RCC 7860 (cell line): ENCODE data around the gene SLC44A2.

Experiments
- DNase-seq: peaks from one replicate; pipeline ENCODE4 v3.0.0-alpha.2; 2015; ENCODE audit warnings: low spot score
- FAIRE-seq: peaks from 2 replicates; lab custom pipeline; 2012; peaks lifted over from hg19 to GRCh38; lab: Jason Lieb, UNC

Gene SLC44A2

DNA sequence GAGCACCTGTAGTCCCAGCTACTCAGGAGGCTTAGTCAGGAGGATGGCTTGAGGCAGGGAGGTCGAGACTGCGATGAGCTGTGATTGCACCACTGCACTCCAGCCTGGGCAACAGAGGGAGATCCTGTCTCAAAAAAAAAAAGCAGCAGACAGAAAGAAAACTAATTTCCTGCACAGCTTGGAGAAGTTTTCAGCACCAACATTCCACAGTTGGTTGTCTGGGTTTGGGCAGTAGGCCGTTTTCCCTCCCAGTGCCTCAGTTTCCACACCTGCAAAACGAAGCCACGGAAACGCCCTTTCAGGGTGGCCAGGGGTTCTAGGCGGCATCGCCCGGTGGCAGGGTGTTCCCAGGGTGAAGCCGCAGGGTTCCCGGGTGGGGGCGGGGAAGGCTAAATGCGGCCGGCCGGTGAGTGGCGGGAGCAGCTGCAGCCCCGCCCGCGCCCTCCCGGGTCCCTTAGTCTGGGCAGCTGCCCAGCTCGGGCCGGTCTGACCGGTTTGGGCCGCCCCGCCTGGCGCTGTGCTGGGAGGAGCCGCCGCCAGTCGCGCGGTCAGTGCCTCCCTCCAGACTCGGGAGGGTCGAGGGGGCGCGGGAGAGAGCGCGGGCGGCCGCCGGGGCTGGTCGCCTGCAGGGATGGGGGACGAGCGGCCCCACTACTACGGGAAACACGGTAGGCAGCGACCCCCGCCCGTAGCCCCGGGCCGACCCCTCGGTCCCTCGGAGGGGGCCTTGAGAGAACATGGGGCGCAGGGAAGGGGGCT is at the start of gene SLC44A2:
Gene SLC44A2, plus strand, starts transcription at position 551 of the 759 bp plus-strand sequence. Its CDS starts 81 bp downstream, at position 632.
- DNase-seq (peak; percentile 39), FAIRE-seq (no peak)

DNA sequence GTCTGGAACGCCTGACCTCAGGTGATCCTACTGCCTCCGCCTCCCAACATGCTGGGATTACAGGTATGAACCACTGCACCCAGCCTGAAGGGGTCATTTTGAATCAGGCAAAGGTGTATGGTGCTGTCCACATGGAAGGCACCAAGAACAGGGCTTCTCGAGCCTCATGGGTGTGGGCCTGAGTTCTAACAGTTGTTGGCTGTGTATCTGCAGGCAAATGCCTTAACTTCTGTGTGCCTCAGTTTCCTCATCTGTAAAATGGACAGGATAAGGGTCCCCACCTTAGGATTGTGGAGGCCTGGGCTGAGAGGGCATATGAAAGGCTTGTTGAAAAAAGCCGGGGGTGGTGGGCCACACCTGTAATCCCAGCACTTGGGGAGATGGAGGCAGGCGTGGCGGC is 47.4 kb upstream of the SLC44A2 start:
- FAIRE-seq (no peak), DNase-seq (no peak)

DNA sequence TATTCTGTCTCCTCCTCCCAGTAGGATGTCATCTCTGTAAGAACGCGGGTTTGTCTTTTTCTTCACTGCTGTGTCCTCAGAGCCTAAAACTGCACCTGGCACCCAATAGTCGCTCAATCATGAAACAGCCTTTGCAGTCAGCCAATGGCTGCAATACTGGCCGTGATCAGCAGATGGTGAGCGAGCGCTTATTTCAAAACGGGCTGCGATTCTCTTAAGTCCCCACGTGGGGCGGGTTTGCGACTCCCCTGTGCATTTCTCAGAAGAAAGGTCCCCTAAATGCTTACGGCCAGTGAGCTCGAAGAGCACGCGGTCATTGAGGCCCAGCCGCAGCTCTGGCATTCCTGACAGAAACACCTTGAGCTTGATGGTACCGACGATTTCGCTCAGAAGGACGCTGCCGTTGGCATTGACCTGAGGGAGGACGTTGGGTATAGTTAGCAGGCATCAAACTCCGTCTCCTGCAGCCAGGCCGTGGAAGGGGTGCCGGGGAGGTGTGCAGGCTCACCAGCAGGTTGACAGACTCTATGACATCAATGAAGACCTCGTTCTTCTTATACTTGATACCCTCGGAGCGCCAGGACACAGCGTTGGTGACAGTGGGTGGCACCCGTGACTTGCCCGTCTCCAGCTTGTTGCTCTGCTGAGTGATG is 44.2 kb upstream of the SLC44A2 start:
- DNase-seq: peak; percentile 68
- FAIRE-seq: peak; percentile 21

DNA sequence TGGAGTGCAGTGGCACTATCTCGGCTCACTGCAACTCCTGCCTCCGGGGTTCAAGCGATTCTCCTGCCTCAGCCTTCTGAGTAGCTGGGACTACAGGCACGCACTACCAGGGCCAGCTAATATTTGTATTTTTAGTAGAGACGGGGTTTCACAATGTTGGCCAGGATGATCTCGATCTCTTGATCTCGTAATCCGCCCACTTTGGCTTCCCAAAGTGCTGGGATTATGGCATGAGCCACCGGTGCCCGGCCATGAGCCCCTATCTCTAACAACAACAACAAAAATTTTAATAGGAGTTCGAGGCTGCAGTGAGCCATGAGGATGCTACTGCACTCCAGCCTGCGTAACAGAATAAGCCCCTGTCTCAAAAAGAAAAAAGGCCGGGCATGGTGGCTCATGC is 43.3 kb upstream of the SLC44A2 start:
- DNase-seq: no peak
- no peak for FAIRE-seq

DNA sequence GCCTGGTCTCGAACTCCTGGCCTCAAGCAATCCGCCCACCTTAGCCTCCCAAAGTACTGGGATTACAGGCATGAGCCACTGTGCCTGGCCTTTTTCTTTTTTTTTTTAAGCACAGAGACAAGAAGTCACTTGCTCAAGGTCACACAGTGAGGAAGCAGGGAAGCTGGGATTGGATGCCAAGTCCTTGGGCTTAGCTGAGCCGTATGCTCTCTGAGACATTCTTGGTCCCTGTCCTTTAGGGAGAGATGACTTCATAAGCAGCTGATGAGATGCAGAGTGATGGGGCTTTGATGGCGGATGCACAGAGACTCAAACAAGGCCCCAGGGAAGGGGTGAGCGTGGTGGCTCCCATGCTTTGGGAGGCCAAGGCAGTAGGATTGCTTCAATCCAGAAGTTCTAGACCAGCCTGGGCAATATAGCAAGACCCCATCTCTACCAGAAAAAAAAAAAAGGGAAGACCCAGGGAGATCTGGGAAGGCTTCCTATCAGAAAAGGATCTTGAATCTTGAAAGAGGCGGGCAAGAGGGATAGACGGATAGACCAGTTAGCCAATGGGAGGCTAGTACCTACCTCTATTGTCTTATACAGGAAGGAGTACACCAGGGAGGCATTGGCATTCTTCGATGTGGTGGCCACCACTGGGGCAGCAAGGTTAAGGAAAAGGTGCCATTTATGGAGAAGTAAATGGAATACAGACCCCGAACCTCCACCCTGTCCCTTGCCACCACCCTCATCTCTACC is 42.1 kb upstream of the SLC44A2 start:
- DNase-seq (no peak), FAIRE-seq (no peak)

DNA sequence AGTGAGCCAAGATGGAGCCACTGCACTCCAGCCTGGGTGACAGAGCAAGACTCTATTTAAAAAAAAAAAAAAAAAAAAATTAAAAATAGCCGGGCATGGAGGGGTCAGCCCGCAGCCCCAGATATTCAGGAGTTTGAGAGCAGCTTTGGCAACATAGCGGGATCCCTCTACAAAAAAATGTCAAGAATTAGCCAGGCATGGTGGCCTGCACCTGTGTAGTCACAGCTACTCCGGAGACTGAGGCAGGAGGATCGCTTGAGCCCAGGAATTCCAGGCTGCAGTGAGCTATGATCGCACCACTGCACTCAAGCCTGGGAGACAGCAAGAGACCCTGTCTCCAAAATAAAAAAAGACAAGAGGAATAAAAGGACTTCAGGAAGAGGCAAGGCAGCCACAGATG is 39.0 kb upstream of the SLC44A2 start:
- DNase-seq: no peak
- FAIRE-seq: no peak

DNA sequence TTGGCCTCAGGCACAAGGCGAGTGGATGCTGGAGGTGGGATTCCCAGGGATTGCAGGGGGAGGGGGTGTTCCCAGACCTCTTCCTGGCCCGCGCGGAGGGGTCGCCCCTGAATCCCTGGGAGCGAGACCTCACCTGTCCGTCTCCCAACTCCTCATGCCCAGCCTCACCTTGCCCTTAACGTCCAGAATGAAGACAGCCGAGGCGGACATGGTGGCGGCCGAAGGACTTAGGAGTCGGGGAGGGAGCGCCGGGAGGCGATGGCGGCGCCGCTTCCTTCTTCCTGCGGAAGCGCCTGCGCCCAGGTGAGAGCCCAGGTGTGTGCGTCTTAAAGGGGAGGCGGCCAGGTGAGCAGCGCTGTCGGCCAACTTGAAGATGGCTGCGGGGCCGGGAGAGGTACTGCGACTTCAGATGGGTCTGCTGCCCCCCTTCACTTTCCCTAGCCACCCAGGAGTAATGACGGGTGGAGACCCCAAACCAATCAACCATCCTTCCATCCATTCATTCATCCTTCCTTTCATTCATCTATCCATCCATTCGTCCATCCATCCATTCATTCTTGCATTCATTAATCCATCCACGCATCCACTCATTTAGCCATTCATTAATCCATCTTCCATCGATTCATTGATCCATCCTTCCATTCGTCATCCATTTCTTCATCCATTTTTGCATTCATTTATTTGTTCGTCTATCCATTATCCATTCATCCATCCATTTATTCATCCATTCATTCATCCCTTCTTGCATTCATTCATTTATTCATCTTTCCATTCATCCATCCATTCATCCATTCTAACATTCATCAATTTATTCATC is 38.1 kb upstream of the SLC44A2 start, which contains the start of gene AP1M2:
Gene AP1M2, minus strand, starts transcription at position 291 of the 817 bp plus-strand sequence. Its CDS starts 81 bp downstream, at position 210.
- DNase-seq: no peak
- FAIRE-seq: no peak

DNA sequence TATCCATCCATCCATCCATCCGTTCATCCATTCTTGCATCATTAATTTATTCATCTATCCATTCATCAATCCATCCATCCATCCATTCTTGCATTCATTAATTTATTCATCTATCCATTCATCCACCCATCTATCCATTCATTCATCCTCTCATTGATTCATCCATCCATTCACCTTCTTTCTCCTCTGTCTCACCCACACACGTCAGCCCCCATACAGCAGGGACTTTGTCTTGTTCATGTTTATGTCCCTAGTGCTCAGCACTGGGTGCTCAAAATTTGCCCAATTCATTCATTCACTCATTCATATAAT is 37.6 kb upstream of the SLC44A2 start:
- DNase-seq (no peak), FAIRE-seq (no peak)

DNA sequence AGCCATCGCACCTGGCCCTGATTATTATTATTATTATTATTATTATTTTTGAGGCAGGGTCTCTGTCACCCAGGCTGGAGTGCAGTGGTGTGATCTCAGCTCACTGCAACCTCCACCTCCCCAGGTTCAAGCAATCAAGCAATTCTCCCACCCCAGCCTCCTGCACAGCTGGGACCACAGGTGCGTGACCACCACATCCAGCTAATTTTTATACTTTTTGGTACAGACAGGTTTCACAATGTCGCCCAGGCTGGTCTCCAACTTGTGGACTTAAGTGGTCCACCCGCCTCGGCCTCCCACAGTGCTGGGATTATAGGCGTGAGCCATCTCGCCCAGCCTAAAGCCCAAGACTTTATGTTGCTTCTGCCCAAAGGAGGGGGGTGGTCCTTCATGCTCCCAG is 32.2 kb upstream of the SLC44A2 start:
- FAIRE-seq (no peak), DNase-seq (no peak)

DNA sequence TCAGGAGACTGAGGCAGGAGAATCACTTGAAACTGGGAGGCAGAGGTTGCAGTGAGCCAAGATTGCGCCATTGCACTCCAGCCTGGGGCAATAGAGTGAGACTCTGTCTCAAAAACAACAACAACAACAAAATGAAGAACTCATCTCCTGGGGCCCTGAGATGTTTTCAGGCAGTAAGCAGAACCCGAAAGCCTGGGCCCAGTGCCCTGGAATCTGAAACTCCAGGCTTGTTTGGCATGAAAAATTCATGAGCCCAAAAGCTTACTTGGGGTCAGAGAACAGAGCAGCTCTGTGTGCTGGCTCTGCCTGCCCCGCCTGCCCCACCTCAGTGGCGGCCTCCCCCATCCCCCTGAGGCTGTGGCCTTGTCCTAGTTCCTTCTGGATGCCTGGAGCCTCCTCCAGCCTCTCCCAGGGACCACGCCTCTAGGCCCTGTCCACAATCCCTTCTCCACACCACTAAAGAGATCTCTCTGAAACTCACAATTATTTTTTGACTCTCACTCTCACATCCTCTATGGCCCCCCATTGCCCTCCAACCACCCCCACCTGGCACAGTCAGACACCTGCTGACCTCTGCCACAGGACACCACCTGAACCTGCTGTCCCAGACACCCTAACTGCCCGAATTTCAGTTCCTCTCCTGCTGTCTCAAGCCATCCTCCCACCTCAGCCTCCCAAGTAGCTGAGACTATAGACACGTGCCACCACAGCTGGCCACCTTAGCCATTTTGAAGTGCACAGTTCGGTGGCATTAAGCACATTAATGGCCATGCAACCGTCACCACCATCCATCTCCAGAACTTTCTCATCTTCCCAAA is 31.3 kb upstream of the SLC44A2 start:
- DNase-seq: no peak
- no peak for FAIRE-seq

DNA sequence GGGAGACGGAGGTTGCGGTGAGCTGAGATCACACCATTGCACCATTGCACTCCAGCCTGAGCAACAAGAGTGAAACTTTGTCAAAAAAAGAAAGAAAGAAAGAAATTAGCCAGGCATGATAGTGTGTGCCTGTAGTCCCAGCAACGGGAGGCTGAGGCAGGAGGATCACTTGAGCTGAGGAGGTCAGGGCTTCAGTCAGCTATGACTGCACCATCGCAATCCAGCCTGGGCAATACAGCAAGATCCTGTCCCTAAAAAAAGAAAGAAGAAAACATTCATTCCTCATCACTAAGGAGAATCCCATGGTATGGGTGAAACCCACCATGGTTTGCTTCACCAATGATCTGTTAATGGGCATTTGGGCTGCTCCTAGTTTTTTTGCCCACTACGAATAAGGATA is 25.2 kb upstream of the SLC44A2 start:
- DNase-seq: no peak
- no peak for FAIRE-seq

DNA sequence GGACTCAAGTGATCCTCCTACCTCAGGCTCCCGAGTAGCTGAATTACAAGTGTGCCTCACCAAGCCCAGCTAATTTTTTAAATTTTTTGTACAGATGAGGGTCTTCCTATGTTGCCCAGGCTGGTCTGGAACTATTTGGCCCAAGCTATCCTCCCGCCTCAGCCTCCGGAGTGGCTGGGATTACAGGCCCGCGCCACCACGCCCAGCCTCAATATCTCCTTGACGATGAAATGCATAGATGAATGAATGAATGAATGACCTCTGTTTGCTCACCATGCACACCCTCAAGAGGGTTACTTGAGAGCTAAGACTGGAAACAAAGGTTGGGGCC is 23.4 kb upstream of the SLC44A2 start:
- FAIRE-seq (no peak), DNase-seq (no peak)

DNA sequence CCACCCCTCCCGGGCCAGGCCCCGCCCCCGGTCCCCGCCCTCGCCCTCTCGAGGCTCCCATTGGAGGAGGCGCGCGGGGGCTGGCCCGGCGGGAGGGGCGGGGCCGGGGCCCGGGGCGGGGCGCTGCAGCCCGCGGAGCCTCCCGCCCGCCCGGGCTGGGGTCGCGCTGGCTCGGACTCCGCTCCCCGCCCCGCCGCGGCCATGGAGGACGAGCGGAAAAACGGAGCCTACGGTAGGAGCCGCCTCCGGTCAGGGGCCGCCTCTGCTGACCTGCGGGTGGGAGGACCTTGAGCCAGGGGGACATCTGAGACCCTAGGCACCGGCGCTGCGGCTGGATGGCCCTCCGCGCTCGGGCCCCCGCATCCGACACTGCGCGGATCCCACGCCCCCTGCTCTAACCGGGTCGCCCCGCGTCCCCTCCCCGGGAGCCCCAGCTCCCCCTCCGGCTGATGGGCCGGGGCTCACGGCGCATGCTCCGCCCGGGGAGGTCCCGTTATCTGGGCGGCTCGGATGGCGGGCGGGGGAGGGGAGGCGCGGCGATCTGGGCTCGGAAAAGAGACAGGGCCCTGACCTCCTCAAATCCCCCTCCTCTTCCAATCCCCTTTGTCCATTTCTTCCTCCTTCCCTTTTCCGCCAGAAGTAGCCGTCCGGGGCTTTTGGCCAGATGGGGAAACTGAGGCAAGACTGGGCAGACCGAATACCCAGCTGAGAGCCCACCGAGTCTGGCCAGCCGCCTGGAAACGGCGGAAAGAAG is 22.8 kb upstream of the SLC44A2 start:
- peak; percentile 43 for DNase-seq
- FAIRE-seq: no peak

DNA sequence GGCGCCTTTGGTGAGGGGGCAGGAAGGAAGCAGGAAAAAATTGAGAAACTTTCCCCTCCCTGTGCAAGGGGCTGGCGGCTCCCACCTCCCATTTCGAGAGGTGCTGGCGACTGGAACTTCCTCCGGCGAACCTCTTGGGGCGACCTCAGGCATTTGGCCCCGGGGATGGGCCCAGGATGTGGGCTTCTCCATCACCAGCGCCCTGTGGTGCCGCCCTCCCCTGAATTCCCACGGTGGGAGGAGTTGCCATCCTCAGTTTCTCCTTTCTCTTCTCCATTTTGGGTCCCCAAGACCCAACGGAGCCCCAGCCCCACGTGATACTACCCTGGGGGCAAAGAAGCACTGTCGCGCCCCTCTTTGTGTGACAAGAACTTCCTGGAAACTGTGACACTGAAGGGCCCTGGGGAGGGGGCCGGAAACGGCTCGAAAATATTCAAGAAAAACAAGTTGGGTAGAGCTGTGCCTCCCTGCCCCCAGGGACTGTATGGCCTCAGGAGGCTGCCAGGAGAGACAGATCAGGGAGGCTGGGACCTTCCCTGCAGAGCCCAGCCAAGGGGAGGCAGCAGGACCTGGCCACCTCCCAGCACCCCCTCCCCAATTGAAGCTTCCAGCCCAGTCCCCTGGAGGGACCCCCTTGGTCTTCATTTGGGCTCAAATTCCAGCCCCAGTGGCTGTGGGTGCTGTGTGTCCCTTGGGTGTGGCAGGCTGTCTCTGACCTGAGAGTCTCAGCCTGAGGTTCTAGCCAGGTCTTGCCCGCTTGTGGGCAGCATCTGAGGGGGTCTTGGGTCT is 22.1 kb upstream of the SLC44A2 start:
- no peak for DNase-seq
- no peak for FAIRE-seq

DNA sequence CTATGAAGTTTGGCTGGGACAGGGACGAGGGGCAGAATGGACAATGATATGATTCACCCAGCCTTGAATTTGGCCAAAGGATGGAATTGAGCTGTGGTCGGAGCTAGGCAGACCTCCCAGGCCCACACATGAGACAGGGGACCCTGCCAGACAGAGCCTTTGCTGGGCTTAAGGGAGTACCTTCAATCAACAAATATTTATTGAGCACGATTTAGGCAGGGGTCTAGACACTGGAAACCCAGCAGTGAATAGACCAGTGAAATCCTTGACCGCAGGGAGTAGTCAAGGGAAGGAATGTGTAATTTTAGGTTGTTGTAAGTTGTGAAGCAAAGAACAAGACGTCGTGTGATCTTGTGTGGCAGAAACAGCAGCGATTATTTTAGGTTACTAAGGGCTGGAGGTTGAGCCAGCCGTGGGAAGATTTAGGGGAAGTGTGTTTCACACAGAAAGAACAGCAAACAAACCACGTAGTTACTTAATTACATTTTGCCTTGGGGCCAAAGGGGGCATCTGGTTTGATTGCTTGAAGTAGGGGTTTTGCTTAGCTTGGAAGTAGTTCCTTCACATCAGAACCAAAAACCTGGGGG is 21.4 kb upstream of the SLC44A2 start:
- FAIRE-seq: no peak
- no peak for DNase-seq

DNA sequence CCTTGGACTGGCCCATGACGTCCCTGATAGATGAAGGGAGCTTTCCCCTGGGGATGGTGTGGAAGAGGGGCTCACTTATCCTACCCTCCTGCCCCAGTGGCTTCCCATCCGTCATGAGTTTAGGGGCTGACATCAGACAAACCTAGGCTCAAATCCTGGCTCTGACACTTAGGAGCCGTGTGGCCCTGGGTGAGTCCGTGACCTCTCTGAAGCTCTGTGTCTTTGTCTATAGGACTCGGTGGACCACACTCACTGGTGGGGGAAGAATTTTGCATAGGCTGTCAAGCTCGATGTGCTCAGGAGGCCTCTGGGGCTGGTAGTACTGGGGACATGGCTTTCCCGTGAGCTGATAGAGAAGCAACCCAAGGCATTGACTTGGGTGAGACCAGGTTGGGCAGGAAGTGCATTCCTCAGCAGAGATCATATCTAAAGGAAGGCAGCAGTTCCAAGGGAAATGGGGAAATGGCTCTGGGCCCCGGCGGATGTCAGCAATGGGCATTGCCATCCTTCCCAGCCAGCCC is 20.8 kb upstream of the SLC44A2 start:
- FAIRE-seq: no peak

DNA sequence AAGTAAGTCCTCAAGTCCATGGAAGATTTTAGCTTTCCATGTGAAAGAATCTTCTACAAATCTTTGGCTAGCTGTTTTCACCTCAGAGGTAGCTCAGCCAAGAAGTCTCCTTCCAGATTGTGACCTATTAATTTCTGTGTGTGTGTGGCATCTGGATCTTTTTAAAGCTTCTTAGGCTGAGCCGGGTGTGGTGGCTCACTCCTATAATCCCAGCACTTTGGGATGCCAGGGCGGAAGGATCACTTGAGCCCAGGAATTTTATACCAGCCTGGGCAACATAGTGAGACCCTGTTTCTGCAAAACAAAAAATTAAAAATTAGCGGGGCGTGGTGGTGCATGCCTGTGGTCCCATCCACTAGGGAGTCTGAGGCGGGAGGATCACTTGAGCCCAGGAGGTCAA is 13.4 kb upstream of the SLC44A2 start:
- DNase-seq (no peak), FAIRE-seq (no peak)

More for the DNA sequence above, 20.8 kb upstream of the SLC44A2 start:
- DNase-seq: no peak

DNA sequence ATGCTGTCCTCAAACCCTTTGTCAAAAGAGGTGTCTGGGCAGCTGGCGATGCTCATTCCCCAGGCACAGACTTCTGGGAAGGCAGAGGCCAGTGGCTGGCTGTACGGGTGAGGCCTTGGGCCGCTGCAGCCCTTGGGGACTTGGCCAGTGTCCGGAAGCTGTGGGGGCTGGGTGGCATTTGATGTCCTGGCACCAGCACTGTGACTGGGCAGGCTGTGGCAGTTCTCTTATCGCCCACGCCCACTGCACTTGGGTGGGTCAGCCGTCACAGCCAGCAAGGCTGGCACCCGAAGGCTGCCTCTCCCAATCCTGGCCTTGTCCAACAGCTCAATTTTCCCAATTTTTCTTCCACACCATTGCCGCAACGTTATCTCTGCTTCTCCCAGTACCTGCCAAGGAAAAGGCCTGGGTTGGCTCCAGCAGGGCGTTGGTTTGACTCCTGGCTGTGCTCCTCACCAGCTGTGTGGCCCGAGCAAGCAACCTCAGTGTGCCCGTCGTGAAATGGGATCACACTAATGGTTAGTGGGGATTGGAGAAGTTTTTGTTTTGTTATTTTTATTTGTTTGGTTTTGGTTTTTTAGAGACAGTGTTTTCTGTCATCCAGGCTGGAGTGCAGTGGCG is 12.7 kb upstream of the SLC44A2 start:
- FAIRE-seq (no peak), DNase-seq (no peak)
